WTC11 (cell line): ENCODE measurements around the gene LANCL2. TPM values are rescaled to one million over a fixed set of nuclear protein-coding genes. Genes with fewer than 3 reads are reported as not detected.

Experiments used
- ATAC-seq: fragments of 200-7000 bp; cut with Tn5 transposase; 2 replicates; pipeline ENCODE4 v1.10.0; 2021; ENCODE audit warnings: mild to moderate bottlenecking, moderate library complexity
- CTCF ChIA-PET: fragments of 300-600 bp; sonication (Branson Sonifier 250); formaldehyde crosslinking; loops from one replicate; lab custom pipeline; 2021; ENCODE audit warnings: antibody characterized with exemption; lab: Charles Lee
- POLR2A ChIA-PET: fragments of 350-600 bp; sonication (Branson Sonifier 250); formaldehyde crosslinking; loops from one replicate; lab custom pipeline; 2021; ENCODE audit warnings: antibody characterized with exemption; lab: Charles Lee
- DNase-seq: peaks from one replicate; pipeline ENCODE4 v3.0.0; 2021; ENCODE audit warnings: low spot score
- H3K27ac Mint-ChIP-seq: 2 replicates; pipeline ENCODE4 v1.8.0; 2021; ENCODE audit warnings: mixed read lengths
- H3K27me3 Mint-ChIP-seq: 2 replicates; pipeline ENCODE4 v1.8.0; 2021; ENCODE audit warnings: low read depth, mild to moderate bottlenecking, moderate library complexity, mixed read lengths
- H3K36me3 Mint-ChIP-seq: 2 replicates; pipeline ENCODE4 v1.8.0; 2021; ENCODE audit warnings: mixed read lengths
- H3K4me1 Mint-ChIP-seq: 2 replicates; pipeline ENCODE4 v1.8.0; 2022; ENCODE audit warnings: mixed read lengths
- H3K4me3 Mint-ChIP-seq: 2 replicates; pipeline ENCODE4 v1.8.0; 2021; ENCODE audit warnings: mild to moderate bottlenecking, moderate library complexity, mixed read lengths
- H3K9me3 Mint-ChIP-seq: 2 replicates; pipeline ENCODE4 v1.8.0; 2021; ENCODE audit warnings: mixed read lengths
- ATF3 ChIP-seq: sonication (generic); formaldehyde crosslinking; conservative IDR thresholded peaks from 2 replicates; pipeline ENCODE4 v1.8.1; 2022; ENCODE audit warnings: mild to moderate bottlenecking, missing genetic modification reagents
- CBFB ChIP-seq: sonication (generic); formaldehyde crosslinking; IDR thresholded peaks from 2 replicates; pipeline ENCODE4 v1.8.1; 2022; ENCODE audit warnings: mild to moderate bottlenecking, low read depth, missing genetic modification reagents
- CREM ChIP-seq: sonication (generic); formaldehyde crosslinking; IDR thresholded peaks from 2 replicates; pipeline ENCODE4 v1.8.1; 2022; ENCODE audit warnings: mild to moderate bottlenecking, missing genetic modification reagents, moderate library complexity
- FOXK1 ChIP-seq: sonication (generic); formaldehyde crosslinking; IDR thresholded peaks from 2 replicates; pipeline ENCODE4 v1.8.0; 2022; ENCODE audit warnings: mild to moderate bottlenecking, moderate library complexity, missing genetic modification reagents
- MYBL2 ChIP-seq: sonication (generic); formaldehyde crosslinking; IDR thresholded peaks from 2 replicates; pipeline ENCODE4 v1.8.1; 2023; ENCODE audit warnings: mild to moderate bottlenecking, moderate library complexity, missing genetic modification reagents
- NFE2L1 ChIP-seq: sonication (generic); formaldehyde crosslinking; IDR thresholded peaks from 2 replicates; pipeline ENCODE4 v1.8.1; 2023; ENCODE audit warnings: missing genetic modification reagents
- NR1H2 ChIP-seq: sonication (generic); formaldehyde crosslinking; IDR thresholded peaks from 2 replicates; pipeline ENCODE4 v1.9.0; 2021; ENCODE audit warnings: mild to moderate bottlenecking, moderate library complexity, missing genetic modification reagents
- PREB ChIP-seq: sonication (generic); formaldehyde crosslinking; IDR thresholded peaks from 2 replicates; pipeline ENCODE4 v1.8.1; 2022; ENCODE audit warnings: mild to moderate bottlenecking, missing genetic modification reagents, moderate library complexity, borderline replicate concordance
- RORB ChIP-seq: fragments of 250-450 bp; sonication (Bioruptor Pico); IDR thresholded peaks from 2 replicates; pipeline ENCODE4 v1.9.0; 2021; ENCODE audit warnings: mild to moderate bottlenecking
- SMAD4 ChIP-seq: sonication (generic); formaldehyde crosslinking; IDR thresholded peaks from 2 replicates; pipeline ENCODE4 v1.8.0; 2022; ENCODE audit warnings: mild to moderate bottlenecking, missing genetic modification reagents
- SOX15 ChIP-seq: fragments of 250-450 bp; sonication (Bioruptor Pico); IDR thresholded peaks from 2 replicates; pipeline ENCODE4 v1.9.0; 2021; ENCODE audit warnings: mild to moderate bottlenecking
- TP53 ChIP-seq: sonication (generic); formaldehyde crosslinking; IDR thresholded peaks from 2 replicates; pipeline ENCODE4 v1.8.1; 2023; ENCODE audit warnings: mild to moderate bottlenecking, missing genetic modification reagents
- ZBTB21 ChIP-seq: sonication (generic); formaldehyde crosslinking; IDR thresholded peaks from 2 replicates; pipeline ENCODE4 v1.8.1; 2023; ENCODE audit warnings: mild to moderate bottlenecking, missing genetic modification reagents, borderline replicate concordance
- ZNF317 ChIP-seq: sonication (generic); formaldehyde crosslinking; IDR thresholded peaks from 2 replicates; pipeline ENCODE4 v1.8.1; 2023; ENCODE audit warnings: low read depth, mild to moderate bottlenecking, moderate library complexity, missing genetic modification reagents, borderline replicate concordance
- ZNF512 ChIP-seq: sonication (generic); formaldehyde crosslinking; IDR thresholded peaks from 2 replicates; pipeline ENCODE4 v1.8.1; 2022; ENCODE audit warnings: missing genetic modification reagents, borderline replicate concordance
- ZNF671 ChIP-seq: fragments of 250-450 bp; sonication (Bioruptor Pico); IDR thresholded peaks from 2 replicates; pipeline ENCODE4 v1.8.0; 2021; ENCODE audit warnings: mild to moderate bottlenecking
- total RNA-seq: library from RNA; stranded (reverse); gene quantifications from 3 replicates; pipeline ENCODE4 v1.2.3, GENCODE V29; 2021
- TF ChIP-seq, protein P1 (sequence below): sonication (generic); formaldehyde crosslinking; IDR thresholded peaks from 2 replicates; pipeline ENCODE4 v1.8.0; 2022; ENCODE audit warnings: mild to moderate bottlenecking, missing genetic modification reagents
- TF ChIP-seq, protein P2 (sequence below): sonication (generic); formaldehyde crosslinking; IDR thresholded peaks from 2 replicates; pipeline ENCODE4 v1.8.1; 2023; ENCODE audit warnings: mild to moderate bottlenecking, missing genetic modification reagents

Gene LANCL2
- total RNA-seq, 1 experiment from 2014 or later, result 13.2 TPM

DNA sequence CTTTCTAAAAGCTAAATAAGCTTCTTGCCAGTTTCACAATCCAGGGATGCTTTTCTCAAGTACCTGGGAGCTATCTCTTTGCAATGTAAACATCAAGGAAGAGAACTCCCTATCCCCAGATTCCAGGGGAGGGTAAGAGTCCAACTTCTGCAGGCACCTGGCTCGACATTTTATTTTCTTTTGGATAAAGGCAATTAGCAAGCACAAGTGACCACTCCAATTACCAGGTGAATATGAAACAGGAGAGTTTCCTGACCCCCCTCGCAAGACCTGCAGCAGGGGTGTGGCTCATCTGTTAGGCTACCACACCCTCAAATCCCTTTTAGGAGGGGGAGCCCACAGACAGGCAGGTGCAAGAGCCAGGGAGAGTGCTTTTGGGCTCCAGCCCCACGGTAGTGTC is 28.6 kb upstream of the LANCL2 start (continued):
- TF ChIP-seq ZNF317 (CRISPR knock-in tag), result no peak
- no peak for TF ChIP-seq SOX15 (CRISPR knock-in tag)
- no peak for TF ChIP-seq TP53 (CRISPR knock-in tag)
- no peak for TF ChIP-seq ATF3
- TF ChIP-seq, all 79 proteins: peak for 0

DNA sequence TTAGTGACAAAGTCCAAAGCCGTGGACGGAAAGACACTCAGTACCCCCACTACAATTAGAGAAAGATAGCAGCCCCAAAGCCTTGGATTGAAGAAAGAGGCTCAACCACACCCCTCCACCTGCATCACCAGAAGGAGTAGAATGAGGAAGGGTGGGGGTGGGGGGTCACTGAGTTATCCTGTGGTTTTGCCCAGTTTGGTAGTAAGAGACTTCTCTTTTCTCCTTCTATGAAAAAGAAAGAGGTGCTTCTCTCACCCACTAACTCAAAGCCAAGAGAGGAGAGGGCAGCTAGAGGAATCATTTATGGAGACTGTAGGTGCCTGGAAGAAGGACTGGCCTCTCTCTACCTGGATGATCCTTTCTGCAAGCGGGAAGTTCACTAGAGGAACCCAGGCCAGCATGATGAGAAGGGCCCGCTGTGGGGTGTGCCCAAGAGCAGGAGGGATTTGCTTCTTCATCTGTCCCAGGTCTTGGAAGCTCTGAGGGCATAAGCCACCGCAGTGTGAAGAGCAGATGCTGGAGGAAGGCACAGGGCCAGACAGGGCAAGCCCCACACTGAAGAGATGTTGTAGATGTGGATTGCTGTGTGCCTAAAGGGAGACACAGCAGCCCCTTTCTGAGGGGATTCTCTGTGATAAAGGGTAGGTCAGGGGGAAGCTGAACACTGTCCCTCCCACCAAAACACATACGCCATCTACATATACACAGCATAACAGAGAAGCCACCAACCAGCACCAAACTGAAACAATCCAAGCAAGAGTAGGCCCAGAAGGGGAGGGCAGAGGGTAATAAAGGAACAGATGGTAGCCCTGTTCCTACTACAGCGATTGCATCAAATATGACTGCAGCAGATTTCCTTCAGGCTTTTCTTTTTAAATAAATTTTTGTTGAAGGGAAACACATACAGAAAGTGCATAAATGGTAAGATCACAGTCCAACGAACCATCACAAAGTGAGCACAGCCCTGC is 25.8 kb upstream of the LANCL2 start:
- ATAC-seq, result no peak

GRCh38 chr7:55342216-55342871 is 22.8 kb upstream of the LANCL2 start:
- ChIA-PET POLR2A (no interaction called here), CTCF (interaction anchor here (0.6 to 0.9 kb wide), 2 partner anchors 189 to 255 kb away, joined by 3 to 6 read pairs; no protein-coding TSS in a partner anchor)
- Mint-ChIP-seq H3K4me3 (no peak overlapping the region), H3K9me3 (peaks cover 6% of the 10 kb centered on the region; the same call in 1 of the 2 replicates), H3K27ac (no peak overlapping the region), H3K36me3 (no peaks in the 10 kb centered on the region), H3K27me3 (peaks cover 3% of the 10 kb centered on the region; the same call in 1 of the 2 replicates), H3K4me1 (no peaks in the 10 kb centered on the region)
- ATAC-seq, result no peak
- TF ChIP-seq, protein P1, sequence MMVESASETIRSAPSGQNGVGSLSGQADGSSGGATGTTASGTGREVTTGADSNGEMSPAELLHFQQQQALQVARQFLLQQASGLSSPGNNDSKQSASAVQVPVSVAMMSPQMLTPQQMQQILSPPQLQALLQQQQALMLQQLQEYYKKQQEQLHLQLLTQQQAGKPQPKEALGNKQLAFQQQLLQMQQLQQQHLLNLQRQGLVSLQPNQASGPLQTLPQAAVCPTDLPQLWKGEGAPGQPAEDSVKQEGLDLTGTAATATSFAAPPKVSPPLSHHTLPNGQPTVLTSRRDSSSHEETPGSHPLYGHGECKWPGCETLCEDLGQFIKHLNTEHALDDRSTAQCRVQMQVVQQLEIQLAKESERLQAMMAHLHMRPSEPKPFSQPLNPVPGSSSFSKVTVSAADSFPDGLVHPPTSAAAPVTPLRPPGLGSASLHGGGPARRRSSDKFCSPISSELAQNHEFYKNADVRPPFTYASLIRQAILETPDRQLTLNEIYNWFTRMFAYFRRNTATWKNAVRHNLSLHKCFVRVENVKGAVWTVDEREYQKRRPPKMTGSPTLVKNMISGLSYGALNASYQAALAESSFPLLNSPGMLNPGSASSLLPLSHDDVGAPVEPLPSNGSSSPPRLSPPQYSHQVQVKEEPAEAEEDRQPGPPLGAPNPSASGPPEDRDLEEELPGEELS (CRISPR knock-in tag), result no peak
- TF ChIP-seq FOXK1 (CRISPR knock-in tag) (no peak), SMAD4 (CRISPR knock-in tag) (no peak), ZNF512 (CRISPR knock-in tag) (no peak), PREB (CRISPR knock-in tag) (no peak)
- TF ChIP-seq, protein P2, sequence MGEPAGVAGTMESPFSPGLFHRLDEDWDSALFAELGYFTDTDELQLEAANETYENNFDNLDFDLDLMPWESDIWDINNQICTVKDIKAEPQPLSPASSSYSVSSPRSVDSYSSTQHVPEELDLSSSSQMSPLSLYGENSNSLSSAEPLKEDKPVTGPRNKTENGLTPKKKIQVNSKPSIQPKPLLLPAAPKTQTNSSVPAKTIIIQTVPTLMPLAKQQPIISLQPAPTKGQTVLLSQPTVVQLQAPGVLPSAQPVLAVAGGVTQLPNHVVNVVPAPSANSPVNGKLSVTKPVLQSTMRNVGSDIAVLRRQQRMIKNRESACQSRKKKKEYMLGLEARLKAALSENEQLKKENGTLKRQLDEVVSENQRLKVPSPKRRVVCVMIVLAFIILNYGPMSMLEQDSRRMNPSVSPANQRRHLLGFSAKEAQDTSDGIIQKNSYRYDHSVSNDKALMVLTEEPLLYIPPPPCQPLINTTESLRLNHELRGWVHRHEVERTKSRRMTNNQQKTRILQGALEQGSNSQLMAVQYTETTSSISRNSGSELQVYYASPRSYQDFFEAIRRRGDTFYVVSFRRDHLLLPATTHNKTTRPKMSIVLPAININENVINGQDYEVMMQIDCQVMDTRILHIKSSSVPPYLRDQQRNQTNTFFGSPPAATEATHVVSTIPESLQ (CRISPR knock-in tag), result no peak
- DNase-seq, result no peak

More for the DNA sequence above, 25.8 kb upstream of the LANCL2 start:
- Mint-ChIP-seq H3K36me3 (no peaks in the 10 kb centered on the region), H3K4me3 (no peak overlapping the region), H3K27me3 (peaks cover 3% of the 10 kb centered on the region; the same call in 1 of the 2 replicates), H3K27ac (no peak overlapping the region), H3K9me3 (peaks cover 6% of the 10 kb centered on the region; the same call in 1 of the 2 replicates), H3K4me1 (peaks cover 8% of the 10 kb centered on the region)
- DNase-seq, result no peak
- ChIA-PET CTCF (no interaction called here), POLR2A (no interaction called here)
- TF ChIP-seq MYBL2 (CRISPR knock-in tag) (no peak), ZNF317 (CRISPR knock-in tag) (no peak), CREM (no peak), NFE2L1 (CRISPR knock-in tag) (no peak), ATF3 (no peak), ZBTB21 (no peak), NR1H2 (no peak), CBFB (no peak), ZNF671 (no peak), RORB (no peak)
